Suprapubic skin (tissue), 4 donors: ENCODE measurements around the gene LRIG1. TPM values are rescaled to one million over a fixed set of nuclear protein-coding genes. Genes with fewer than 3 reads are reported as not detected.

Experiments
- DNase-seq, 2 donors: peaks; one replicate each; pipeline ENCODE4 v3.0.0-alpha.2; 2019; ENCODE audit warnings: low spot score in 2 of 2
- H3K27ac ChIP-seq: fragments of 200-600 bp; sonication (generic); one replicate; pipeline ENCODE4 v1.5.1; 2019
- H3K27me3 ChIP-seq: fragments of 200-600 bp; sonication (generic); one replicate; pipeline ENCODE4 v1.5.1; 2019
- H3K36me3 ChIP-seq: fragments of 200-600 bp; sonication (generic); one replicate; pipeline ENCODE4 v1.5.1; 2019
- H3K4me1 ChIP-seq: fragments of 200-600 bp; sonication (generic); one replicate; pipeline ENCODE4 v1.5.1; 2019
- H3K4me3 ChIP-seq: fragments of 200-600 bp; sonication (generic); one replicate; pipeline ENCODE4 v1.5.1; 2019; ENCODE audit warnings: mild to moderate bottlenecking
- H3K9me3 ChIP-seq: fragments of 200-600 bp; sonication (generic); one replicate; pipeline ENCODE4 v1.5.1; 2019
- EP300 ChIP-seq: sonication (generic); formaldehyde crosslinking; IDR thresholded peaks from one replicate; pipeline ENCODE4 v1.6.1; 2017; ENCODE audit warnings: antibody characterized with exemption
- POLR2A ChIP-seq, 2 donors: fragments of 450-650 bp; IDR thresholded peaks; one replicate each; pipeline ENCODE4 v1.6.1; 2017; ENCODE audit warnings: antibody characterized with exemption in 2 of 2, mild to moderate bottlenecking in 2 of 2, moderate library complexity in 2 of 2
- POLR2AphosphoS5 ChIP-seq, 3 donors: sonication (generic); formaldehyde crosslinking; IDR thresholded peaks; one replicate each; pipeline ENCODE4 v1.6.1; 2017; ENCODE audit warnings: antibody characterized with exemption in 3 of 3
- WGBS: methylation state at CpG from one replicate; pipeline ENCODE4 v1.1.5; 2018; 5-methylcytosine and 5-hydroxymethylcytosine counted together
- total RNA-seq, 4 donors: library from RNA; depleted of rRNA; stranded (reverse); fragments of >200 nt; gene quantifications; one replicate each; pipeline ENCODE4 v1.1.0, GENCODE V29; 2016
- TF ChIP-seq, protein P1 (sequence below), 2 donors: fragments of 200-600 bp in 1 of 2; fragments of 450-650 bp in 1 of 2; sonication (generic) in 1 of 2; IDR thresholded peaks; one replicate each; pipeline ENCODE4 v1.5.1; 2016 to 2019; ENCODE audit warnings: antibody characterized with exemption in 2 of 2, mild to moderate bottlenecking in 1 of 2, moderate library complexity in 1 of 2

Gene LRIG1
- total RNA-seq, 4 donors from 2014 or later: 69.1 to 88.0 (median 78.9) TPM

DNA sequence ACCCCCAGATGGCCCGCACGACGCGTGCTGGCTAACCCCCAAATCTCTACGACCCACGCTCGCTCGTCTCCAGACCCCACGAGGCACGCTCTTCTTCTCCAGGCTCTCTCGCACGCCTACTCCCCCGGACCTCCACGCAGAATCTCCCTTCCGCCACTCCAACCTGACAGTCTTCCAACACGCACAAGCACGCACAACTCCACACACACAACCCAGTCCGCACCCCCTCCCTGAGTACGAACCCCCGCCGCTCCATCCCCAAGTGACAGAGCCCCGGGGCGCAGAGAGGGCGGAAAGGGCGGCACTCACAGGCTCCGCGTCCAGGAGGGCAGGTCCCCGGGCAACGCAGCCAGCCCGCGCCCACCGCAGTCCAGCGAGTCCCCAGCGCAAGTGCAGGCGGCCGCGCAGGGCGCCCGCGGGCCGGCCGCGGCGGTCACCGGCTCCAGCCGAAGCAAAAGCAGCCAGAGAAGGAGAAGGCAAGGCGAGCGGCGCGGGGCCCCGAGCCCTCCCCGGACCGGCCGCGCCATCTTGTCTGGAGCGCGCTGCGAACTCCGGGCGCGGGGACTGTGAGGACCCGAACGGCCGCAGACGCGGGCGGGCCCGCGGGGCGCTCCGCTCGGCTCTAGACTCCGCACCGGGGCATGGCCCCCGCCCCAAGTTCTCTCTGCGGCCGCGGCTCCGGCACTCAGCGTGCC, 794 bp downstream of the LRIG1 start:
- Histone ChIP-seq H3K27me3 (no peaks in the 10 kb centered on the region), H3K36me3 (no peaks in the 10 kb centered on the region), H3K9me3 (no peaks in the 10 kb centered on the region), H3K4me3 (peak overlapping the region; percentile 96), H3K4me1 (peaks cover 43% of the 10 kb centered on the region), H3K27ac (peak overlapping the region; percentile 92)
- TF ChIP-seq POLR2AphosphoS5 (IDR thresholded peaks at IDR 0.05) (no peak), POLR2A (IDR thresholded peaks at IDR 0.05) (no peak), EP300 (no peak)
- TF ChIP-seq, protein P1, sequence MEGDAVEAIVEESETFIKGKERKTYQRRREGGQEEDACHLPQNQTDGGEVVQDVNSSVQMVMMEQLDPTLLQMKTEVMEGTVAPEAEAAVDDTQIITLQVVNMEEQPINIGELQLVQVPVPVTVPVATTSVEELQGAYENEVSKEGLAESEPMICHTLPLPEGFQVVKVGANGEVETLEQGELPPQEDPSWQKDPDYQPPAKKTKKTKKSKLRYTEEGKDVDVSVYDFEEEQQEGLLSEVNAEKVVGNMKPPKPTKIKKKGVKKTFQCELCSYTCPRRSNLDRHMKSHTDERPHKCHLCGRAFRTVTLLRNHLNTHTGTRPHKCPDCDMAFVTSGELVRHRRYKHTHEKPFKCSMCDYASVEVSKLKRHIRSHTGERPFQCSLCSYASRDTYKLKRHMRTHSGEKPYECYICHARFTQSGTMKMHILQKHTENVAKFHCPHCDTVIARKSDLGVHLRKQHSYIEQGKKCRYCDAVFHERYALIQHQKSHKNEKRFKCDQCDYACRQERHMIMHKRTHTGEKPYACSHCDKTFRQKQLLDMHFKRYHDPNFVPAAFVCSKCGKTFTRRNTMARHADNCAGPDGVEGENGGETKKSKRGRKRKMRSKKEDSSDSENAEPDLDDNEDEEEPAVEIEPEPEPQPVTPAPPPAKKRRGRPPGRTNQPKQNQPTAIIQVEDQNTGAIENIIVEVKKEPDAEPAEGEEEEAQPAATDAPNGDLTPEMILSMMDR (IDR thresholded peaks at IDR 0.05): no peak
- 0% methylated on average over 26 of the region's 80 CpGs for WGBS
- DNase-seq: peak; percentile 75 to 82

DNA sequence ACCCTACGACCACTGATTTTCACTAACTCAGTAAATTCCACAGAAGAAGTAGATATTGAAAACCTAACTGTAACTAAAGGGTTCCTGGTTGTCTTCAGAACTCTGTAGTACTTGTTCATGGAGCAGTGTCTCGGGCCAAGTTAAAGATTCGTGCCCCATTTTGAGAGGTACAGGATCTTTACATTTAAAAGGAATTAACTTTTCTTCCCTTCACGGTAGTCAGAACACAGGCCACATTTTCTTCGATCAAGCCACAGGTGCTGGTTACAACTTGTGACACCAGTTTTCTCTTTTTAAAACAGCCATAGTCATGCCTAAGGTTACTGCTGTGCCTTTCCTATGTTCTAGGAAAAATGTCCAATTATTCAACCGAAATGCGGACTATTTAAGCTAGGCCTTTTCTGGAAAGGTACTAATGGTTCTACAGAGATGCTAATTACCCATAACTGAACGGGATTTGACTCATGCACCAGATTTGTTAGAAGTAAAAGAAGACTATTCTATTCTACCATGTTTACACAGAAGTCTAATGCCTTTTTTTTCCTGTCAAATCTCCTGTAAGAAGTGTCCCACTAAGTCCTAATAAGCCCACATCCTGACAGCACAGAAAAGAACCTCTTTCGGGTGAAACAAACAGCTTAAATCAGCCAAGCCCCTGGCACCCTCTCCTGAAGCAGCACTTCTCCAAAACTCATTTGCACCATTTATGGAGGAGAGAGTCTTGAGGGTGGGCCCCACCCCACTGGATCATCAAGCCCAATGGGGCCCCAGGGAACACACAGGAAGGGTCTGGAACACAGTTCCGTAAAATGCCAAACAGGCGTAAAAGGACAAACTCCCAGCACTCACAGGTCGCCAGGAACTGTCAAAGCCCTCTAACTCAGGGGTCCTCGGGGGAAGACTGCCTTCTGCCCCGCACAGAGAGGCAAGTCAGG, 1.9 kb downstream of the LRIG1 start:
- DNase-seq: no peak
- WGBS: 19% methylated on average over 14 of the region's 14 CpGs
- no peaks in the 10 kb centered on the region for H3K9me3 ChIP-seq

DNA sequence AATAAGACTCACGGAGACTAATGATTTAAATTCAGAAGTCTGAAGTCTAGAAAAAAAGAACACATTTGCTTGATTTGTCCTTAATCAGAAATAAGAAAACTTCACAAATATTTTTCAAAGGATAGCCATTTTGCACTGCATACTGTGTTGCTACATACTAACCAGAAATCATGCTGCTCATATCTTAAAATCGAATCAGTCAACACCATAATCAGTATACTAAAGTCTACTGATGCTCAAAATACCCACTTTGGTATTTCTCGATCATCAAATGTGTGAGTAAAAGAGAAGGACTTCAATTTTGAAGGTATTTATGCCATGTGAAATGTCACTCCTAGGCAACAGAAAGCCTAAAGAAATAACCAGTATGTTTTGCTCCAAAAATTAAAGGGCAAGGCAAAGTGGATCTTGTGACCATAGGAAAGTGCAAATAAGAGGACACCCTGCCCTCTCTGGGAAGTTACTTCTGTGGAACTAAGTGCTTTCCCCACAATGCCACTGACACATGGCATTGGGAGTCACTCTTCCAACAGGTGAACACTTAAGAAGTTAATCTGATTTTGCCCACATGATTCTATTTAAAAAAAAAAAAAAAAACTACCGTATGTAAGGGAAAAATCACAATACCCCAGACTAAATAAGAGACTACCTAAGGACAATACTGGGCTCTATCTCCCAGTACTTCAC, 2.7 kb downstream of the LRIG1 start:
- H3K36me3 ChIP-seq: no peaks in the 10 kb centered on the region
- H3K27ac ChIP-seq: peak overlapping the region; percentile 92
- DNase-seq: no peak
- 48% methylated on average over 4 of the region's 4 CpGs for WGBS
- H3K27me3 ChIP-seq: no peaks in the 10 kb centered on the region
- TF ChIP-seq, protein P1 (IDR thresholded peaks at IDR 0.05): no peak
- TF ChIP-seq EP300: no peak
- TF ChIP-seq POLR2AphosphoS5 (IDR thresholded peaks at IDR 0.05): no peak
- TF ChIP-seq POLR2A (IDR thresholded peaks at IDR 0.05): no peak
- H3K4me3 ChIP-seq: peak overlapping the region; percentile 96
- no peaks in the 10 kb centered on the region for H3K9me3 ChIP-seq
- H3K4me1 ChIP-seq: peaks cover 61% of the 10 kb centered on the region

More for the DNA sequence above, 1.9 kb downstream of the LRIG1 start:
- TF ChIP-seq POLR2A (IDR thresholded peaks at IDR 0.05) (no peak), EP300 (no peak), POLR2AphosphoS5 (IDR thresholded peaks at IDR 0.05) (no peak)
- TF ChIP-seq, protein P1 (IDR thresholded peaks at IDR 0.05): no peak
- Histone ChIP-seq H3K4me1 (peaks cover 52% of the 10 kb centered on the region), H3K27ac (peak overlapping the region; percentile 92), H3K27me3 (no peaks in the 10 kb centered on the region), H3K36me3 (no peaks in the 10 kb centered on the region), H3K4me3 (peak overlapping the region; percentile 96)

DNA sequence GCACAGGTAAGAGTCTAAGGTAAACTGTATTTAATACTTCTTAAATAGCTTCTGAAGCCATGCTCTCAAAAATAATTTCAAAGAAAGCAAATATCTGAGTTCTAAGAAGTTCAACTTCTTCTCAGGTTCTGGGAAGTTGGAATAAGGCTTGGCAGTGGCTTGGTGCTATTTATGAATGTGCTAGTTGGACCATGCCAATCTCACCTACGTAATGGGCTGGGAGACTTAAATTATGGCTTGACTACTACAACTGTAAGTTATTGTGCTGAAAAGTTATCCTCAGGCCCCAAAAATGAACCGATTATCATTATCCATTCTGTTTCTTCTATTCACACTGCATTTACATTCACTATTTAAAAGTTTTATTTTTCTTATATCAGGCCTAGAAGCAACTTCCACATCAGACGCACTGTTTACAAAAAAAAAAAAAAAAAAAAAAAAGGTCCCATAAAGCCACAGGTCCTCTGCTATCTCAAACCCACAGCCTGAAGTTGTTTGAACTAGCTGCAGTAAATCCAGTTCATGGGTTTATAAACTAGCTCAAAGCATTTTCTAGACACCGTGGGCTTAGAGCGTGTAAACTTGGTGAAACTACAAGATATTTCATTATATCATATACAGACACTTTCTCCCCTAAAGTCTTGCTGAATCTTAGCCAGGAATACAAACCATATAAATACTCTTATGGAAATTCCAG, 3.4 kb downstream of the LRIG1 start:
- Histone ChIP-seq H3K27me3 (no peaks in the 10 kb centered on the region), H3K27ac (peak overlapping the region; percentile 92), H3K9me3 (no peaks in the 10 kb centered on the region), H3K4me3 (peak overlapping the region; percentile 96), H3K36me3 (no peaks in the 10 kb centered on the region), H3K4me1 (peaks cover 67% of the 10 kb centered on the region)
- WGBS: 58% methylated on average over 5 of the region's 5 CpGs
- TF ChIP-seq POLR2A (IDR thresholded peaks at IDR 0.05) (no peak), POLR2AphosphoS5 (IDR thresholded peaks at IDR 0.05) (no peak), EP300 (no peak)
- TF ChIP-seq, protein P1 (IDR thresholded peaks at IDR 0.05): no peak
- no peak for DNase-seq
